Superior temporal gyrus (tissue), 1 donor: Measurements from ENCODE around the gene FAM20B.
"Not testable (repeated sequence)": the region's sequence is repeated elsewhere in the genome, so short reads cannot be mapped to it uniquely, and the experiment has no call there.

Experiments used
- DNase-seq: peaks from one replicate; pipeline ENCODE4 v3.0.0-alpha.2; 2016; ENCODE audit errors: extremely low spot score

Gene FAM20B

DNA sequence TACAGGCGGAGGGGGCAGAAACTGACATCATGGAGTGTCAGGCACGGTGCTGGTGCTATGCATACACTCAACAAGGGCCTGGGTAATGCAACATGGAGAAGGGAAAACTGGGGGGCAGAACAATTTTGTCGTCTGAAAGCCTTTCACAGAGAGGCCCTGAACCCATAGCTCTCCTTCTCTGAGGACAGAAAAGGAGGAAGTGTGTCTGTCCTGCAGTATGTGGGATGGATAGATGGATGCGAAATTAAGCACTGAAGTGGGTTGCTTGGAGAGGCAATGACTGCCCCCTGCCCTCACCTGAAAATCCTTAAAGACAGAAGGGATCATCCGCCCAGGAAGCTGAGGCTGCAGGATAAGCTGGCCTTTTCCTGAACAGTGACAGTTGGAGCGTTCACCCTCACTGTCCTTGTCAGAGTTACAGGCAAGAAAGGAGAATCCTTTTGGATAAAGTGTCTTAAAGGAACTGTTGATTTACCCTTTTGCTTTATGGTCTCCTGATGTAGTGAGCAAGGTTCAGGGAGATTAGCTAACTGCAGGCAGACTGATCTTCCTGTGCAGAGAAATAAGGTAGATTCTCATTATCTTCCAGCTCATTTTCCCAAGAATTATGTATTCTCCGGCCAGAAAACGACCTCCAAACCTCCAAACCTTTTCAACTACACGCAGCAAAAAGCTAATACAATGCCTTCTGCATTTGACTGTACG, 1.6 kb upstream of the FAM20B start:
- no peak for DNase-seq

DNA sequence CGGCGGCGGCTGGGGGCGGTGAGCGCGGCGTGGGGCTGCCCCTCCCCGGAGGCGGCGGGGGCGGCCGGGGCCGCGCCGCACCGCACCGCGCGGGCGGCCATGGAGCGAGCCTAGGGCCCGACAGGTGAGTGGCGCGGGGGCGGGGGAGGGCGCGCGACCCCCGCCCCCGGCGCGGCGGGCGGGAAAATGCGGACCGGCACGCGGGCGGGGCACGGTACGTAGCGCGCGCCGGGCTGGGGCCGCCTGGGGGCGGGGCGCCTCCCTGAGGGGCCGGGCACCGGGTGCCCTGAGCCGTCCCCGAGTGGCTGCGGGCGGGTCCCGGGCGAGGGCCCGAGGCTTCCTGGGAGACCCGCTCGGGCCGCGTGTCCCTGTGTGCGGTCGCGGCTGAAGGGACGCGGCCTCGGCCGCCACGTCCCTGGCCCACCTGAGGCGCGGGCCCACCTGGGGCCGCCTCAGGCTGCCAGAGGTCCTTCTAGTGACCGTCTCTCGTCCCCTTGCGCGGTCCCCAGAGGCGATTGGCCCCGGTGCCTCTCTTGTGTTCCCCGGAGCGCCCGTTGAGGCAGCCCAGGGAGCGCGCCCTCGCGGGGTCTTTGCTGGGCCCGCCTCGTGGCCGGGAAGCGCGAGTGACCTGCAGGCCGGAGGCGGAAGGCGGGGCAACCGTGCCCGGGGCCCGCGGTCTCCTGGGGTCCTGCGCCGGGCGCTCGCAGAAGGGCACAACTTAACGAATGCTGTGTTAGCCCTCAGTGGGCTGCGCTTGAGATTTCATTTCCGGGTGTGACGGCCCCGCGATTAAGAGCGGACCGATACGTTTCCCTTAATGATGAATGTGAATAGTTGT, 500 bp downstream of the FAM20B start:
- no peak for DNase-seq

DNA sequence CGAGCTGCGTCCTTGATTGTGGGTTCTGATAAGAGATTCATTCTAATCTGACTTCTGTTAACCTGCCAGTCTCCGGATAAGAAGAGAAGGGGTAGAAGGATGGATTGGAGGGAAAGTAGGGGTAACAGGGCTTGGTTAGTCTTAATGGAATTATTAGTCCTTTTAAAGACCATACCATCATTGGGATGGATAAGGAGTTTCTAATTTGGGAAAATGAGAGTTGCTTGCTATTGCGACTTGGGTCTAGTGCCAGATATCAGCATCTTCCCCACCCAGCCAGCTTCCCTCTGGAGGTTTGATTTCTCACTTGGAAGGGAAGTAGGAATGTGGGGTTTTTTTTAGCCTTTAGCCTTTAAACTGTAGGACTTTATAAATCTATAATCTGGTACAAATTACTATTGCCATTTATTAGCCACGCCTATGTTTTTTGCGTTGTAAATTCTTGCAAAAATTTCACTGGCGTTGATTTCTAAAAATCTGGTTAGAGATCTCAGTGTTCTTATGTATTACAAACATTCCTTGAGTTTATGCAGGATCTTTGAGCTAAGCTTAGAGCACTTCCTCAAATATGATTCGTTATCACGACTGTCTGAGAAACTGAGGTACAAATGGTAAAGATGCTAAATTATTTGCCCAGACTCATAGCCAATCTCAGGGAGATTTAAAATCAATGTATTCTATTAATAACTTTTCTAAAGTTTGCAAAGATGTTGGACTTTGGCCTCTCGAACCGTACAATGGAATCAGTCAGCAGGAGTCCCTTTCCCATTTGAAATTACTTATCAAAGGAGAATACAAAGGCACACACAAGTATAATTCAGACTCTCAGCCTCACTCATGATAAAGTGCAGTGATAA, 1.3 kb downstream of the FAM20B start:
- peak; percentile 54 for DNase-seq

DNA sequence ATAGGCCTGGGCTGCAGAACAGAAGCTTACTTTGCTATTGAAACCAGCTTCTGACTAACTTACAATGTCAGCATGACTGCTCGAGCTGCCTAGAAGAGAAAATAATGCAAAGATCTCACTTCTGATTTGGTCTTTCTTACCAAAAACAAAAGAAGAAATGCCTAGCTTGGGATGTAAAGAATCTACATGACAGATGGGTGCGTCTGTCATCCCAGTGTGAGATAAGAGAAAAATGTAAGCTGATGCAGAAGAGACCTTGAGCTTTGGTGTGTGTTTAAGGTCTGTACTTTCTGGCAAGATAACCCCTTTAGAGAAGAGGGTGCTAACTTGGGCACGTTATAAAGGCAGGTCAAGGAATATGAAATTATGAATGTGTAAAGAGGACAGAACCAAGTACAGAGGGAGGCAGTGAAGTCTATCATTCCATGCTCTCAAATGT, 3.6 kb downstream of the FAM20B start:
- DNase-seq, result no peak

- no peak for DNase-seq
Measured at GRCh38 chr1:179030130-179030529, 4.4 kb downstream of the FAM20B start.

- DNase-seq, result no peak
Measured at GRCh38 chr1:179030683-179031082, 5.0 kb downstream of the FAM20B start.

DNA sequence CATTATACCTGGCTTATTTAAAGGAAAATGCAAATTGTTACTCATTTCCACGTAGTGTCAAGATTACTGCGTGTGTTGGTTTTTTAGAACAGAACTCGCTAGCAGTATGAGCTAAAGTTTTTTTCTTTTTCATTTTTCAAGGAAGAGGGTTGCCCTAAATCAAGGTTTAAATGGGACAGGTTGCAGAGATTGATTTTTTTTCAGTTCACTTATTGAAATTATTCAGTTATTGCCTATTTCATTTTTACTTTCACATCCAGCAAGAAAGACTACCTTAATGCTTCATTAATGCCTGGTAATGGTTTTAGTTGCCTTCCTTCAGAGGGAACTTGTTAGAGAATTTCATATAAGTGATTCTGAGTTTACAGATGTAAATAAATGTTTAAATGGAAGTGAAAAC, 5.6 kb downstream of the FAM20B start:
- no peak for DNase-seq

- DNase-seq, result no peak
Measured at GRCh38 chr1:179031855-179032513, 6.3 kb downstream of the FAM20B start.

DNA sequence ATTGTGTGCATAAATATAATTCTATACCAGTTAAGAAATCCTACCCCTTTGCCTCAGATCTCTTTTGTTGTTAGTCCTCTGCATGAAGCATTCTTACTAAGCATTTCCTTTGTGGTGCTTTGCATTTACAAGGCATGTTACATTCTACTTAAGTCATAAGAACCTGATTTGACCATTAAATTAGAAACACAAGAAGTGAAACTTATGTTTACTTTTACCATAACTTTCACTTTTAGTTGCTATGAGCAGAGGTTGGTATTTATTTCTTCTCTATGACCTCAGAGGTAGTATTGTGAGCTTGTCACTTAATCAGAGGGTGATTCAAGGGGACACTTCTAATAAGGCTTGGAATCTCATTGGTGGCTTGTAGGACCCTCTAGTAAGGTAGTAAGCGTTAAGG, 9.0 kb downstream of the FAM20B start:
- no peak for DNase-seq

DNA sequence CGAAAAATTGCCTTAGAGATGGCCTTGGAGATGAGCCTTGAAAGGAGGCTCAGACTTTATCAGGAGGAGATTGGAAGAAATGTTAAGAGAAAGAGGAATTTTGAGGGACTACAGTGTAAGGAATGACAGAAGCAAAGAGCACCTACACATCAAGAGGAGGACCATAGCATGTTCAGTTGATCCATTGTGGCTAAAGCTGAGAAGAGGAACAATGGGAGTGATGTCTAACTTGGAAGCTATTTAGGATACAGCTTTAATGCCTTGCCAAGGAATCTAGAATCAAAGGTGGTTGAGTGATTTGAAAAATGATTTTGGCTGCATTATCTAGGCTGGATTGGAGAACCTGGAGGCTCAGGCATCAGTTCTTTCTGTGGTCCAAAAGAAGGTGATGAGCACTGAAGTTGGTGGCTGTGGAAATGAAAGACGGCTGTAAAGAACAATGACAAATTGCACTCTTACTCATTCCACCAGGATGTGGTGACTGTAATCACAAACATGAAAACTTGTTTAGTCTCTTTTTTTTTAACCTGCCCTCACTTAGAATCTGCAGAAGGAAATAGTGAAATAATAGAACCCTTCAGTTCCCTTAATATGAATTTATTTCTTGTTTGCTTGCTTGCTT, 11.3 kb downstream of the FAM20B start:
- no peak for DNase-seq

DNA sequence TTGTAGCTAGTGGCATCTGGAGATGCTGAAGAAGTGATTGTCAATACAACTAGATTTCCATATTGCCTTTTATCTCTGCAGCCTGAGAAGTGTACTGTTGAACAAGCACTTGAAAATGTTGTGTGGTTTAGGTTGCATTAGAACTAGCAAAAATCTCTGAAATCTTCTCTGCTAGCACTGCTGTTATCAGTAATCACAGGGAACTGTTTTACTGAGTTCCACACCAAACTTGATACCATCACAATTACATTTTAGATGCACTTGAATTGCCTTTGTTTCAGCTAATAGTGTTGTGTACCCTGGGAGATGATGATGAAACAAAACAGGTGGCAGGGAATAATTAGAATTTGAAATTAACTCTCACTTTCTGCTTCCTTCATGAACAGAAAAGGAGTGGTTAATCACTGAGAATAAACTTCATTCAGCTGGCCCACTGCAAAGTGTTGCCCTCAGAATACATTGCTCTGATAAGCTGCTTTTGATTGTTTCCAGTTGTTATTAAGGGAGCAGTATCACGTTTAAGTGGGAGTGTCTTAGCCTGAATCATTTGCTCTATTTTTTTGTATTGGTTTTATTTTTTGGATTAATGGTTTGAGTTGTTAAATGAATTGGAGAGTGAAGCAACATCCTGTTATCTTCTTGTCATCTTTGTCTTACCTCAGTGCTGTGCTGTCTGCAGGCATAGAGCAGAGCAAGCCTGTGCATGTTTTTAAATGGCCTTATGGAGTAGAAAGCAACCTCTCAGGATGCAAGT, 13.0 kb downstream of the FAM20B start:
- DNase-seq, result no peak

GRCh38 chr1:179039502-179040174, 13.9 kb downstream of the FAM20B start:
- not testable (repeated sequence) for DNase-seq

DNA sequence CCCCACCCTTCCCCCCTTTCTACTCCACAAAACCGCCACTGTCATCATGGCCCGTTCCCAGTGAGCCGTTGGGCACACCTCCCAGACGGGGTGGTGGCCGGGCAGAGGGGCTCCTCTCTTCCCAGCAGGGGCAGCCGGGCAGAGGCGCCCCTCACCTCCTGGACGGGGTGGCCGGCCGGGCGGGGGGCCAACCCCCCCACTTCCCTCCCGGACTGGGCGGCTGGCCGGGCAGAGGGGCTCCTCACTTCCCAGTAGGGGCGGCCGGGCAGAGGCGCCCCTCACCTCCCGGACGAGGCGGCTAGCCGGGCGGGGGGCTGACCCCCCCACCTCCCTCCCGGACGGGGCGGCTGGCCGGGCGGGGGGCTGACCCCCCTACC, 14.5 kb downstream of the FAM20B start:
- not testable (repeated sequence) for DNase-seq

GRCh38 chr1:179042087-179042486, 16.4 kb downstream of the FAM20B start:
- DNase-seq, result no peak

- no peak for DNase-seq
Measured at GRCh38 chr1:179042700-179043099, 17.0 kb downstream of the FAM20B start.

DNA sequence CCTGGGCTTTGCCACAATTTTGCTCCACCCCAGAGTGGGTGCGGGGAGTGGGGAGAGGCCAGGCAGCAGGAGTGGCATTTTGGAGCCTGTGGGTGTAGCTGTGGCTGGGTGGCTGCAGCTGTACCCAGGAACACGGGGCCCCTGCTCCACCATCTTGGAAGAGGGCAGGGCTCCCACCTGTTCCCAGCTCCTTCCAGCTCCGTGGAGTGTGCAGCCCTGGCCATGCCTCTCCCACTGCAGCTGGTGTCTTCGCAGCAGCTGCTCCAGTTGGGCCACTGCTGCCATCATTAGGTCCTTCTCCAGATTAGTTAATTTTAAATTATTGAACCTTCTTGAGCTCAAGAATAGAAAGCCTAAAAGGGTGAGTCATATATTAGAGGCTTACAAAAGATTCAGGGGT, 17.6 kb downstream of the FAM20B start:
- DNase-seq, result no peak

DNA sequence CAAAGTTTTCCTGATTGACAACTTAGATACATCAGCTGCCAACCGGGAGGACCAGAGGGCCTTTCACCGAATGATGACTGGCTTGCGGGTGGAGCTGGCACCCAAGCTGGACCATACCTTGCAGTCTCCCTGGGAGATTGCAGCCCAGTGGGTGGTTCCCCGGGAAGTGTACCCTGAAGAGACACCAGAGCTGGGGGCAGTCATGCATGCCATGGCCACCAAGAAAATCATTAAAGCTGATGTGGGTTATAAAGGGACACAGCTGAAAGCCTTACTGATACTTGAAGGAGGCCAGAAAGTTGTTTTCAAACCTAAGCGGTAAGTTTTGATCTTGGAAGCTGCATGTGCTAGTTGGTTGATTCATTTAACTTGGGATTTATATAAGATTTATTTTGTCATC, 18.2 kb downstream of the FAM20B start:
- DNase-seq, result no peak

DNA sequence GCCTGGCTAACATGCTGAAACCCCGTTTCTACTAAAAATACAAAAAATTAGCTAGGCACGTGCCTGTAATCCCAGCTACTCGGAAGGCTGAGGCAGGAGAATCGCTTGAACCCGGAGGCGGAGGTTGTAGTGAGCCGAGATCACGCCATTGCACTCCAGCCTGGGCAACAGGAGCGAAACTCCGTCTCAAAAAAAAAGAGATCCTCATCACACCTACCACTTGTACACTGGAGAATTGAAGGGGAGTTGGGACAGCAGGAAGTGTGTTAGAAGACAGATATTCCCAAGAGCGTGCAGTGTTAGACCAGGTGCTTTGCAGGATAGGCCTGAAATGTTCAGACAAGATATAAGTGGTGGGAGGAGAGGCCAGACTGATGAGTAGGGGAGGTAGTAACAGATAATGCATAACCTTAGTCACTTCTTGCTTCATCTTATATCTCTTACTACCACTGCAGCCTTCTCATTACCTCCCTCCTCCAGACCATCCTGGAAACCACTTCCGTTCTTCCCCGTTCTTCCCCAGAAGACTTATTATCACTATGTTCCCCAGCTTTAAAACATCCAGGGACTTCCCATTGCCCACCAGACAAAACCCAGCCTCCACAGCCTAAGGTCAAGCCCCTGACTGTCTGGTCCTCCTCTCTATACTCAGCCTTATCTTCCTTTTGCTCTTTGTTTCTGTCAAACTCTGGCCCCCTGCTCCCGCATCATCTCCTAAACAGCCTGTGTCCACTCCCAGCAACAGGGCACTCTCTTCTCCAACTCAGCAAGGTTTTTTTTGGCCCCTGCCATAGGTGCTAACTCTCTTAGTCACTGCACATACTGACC, 21.3 kb downstream of the FAM20B start:
- no peak for DNase-seq

DNA sequence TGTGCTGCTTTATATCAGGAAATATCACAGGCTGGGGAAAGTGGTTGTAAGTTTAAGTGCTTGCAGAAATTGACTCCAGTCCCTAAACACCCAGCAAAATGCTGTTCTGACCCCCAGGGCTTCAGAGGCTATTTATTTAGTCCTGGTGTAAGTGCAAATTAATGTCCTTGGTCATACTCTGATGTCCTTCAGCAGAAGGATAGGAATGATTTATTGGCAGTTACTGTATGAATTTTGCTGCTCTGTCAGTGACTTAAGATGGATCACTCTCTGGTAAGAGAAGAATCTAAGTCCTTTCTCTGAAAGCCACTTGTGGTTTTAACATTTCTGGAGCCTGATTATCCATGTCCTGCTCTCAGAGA, 21.9 kb downstream of the FAM20B start:
- DNase-seq, result no peak
